Measurements from ENCODE around the gene SF3B1. TPM values are rescaled to one million over a fixed set of nuclear protein-coding genes. Genes with fewer than 3 reads are reported as not detected.
"Not testable (repeated sequence)": the region's sequence is repeated elsewhere in the genome, so short reads cannot be mapped to it uniquely, and the experiment has no call there.

The SF3B1 gene, protein sequence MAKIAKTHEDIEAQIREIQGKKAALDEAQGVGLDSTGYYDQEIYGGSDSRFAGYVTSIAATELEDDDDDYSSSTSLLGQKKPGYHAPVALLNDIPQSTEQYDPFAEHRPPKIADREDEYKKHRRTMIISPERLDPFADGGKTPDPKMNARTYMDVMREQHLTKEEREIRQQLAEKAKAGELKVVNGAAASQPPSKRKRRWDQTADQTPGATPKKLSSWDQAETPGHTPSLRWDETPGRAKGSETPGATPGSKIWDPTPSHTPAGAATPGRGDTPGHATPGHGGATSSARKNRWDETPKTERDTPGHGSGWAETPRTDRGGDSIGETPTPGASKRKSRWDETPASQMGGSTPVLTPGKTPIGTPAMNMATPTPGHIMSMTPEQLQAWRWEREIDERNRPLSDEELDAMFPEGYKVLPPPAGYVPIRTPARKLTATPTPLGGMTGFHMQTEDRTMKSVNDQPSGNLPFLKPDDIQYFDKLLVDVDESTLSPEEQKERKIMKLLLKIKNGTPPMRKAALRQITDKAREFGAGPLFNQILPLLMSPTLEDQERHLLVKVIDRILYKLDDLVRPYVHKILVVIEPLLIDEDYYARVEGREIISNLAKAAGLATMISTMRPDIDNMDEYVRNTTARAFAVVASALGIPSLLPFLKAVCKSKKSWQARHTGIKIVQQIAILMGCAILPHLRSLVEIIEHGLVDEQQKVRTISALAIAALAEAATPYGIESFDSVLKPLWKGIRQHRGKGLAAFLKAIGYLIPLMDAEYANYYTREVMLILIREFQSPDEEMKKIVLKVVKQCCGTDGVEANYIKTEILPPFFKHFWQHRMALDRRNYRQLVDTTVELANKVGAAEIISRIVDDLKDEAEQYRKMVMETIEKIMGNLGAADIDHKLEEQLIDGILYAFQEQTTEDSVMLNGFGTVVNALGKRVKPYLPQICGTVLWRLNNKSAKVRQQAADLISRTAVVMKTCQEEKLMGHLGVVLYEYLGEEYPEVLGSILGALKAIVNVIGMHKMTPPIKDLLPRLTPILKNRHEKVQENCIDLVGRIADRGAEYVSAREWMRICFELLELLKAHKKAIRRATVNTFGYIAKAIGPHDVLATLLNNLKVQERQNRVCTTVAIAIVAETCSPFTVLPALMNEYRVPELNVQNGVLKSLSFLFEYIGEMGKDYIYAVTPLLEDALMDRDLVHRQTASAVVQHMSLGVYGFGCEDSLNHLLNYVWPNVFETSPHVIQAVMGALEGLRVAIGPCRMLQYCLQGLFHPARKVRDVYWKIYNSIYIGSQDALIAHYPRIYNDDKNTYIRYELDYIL
- total RNA-seq (100 to 1,000 TPM; 330 to 737 (median 528) TPM), polyA plus RNA-seq (100 to 1,000 TPM; 130 to 145 TPM), total RNA-seq (1,182 reads per million, percentile 99 among the genes with 10 or more reads in this experiment)

DNA sequence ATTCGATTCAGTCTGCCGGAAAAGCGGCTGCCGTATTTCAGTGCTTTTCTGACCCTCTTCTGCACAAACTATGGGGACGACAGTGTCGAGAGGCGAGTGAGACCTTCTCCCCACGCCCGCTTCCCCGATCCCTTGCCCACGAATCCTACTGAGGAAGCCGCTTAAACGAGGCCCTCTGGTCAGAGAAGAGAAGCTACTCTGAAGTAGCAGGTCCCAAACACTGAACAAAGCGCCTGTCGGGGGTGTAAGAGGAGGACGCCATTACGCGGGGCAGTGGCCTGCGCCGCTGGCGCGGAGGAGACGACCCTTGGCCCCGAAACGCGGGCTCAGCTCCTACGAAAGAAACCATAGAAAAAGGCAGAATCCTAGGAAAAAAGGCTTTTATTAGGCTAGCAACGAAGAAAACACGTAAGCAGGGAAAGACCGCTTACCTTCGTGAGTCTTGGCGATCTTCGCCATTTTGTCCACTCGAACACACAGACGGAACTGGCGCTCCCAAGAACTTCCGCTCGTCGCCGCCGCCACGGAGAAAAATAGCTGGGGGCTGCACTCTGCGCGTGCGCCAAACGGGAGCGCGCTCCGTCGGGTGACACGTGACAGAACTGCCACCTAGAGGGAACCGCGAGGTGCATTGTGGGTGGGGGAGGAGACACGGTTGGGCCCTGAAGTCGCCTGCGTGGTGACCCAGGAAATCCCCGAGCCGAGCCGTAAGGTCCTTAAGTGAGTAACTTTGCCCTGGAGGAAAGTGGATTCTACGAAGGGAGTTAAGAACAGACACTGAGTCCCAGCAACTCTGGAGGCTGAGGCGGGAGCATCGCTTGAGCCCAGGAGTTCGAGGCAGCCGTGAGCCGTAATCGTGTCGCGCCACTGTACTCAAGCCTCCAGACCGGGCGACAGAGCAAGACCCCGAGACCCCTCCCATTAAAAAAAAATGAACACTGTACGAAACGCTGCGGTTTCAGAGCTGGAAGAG, at the start of gene SF3B1:
TSS of gene SF3B1 (minus strand) at position 488 of the 973 bp plus-strand sequence. CDS start at position 459, 29 bp downstream.
- Histone ChIP-seq H3K27me3 (ENCODE audit: control insufficient read depth in 2 of 2, insufficient read depth in 2 of 2, low read length in 2 of 2) (no peaks in the 10 kb centered on the region), H3K4me1 (ENCODE audit: control insufficient read depth in 2 of 2, insufficient read depth in 2 of 2, low read length in 2 of 2) (peaks cover 28 to 46% of the 10 kb centered on the region in 2 donors), H3K4me3 (ENCODE audit: low read length) (peak within 1 kb of the TSS; percentile 98), H3K27ac (ENCODE audit: low read depth, low read length) (peak within 1 kb of the TSS; percentile 98), H3K36me3 (ENCODE audit: control insufficient read depth in 2 of 3, insufficient read depth in 3 of 3, low read length in 3 of 3) (peaks cover 0 to 5% (median 0%) of the 10 kb centered on the region in 3 experiments), H3K9me3 (ENCODE audit: control insufficient read depth in 2 of 3, low read length in 3 of 3) (no peaks in the 10 kb centered on the region)
- DNase-seq (peak; percentile 98 to 99 (median 99)), ATAC-seq (peak; percentile 99)
- ChIA-PET POLR2A (interaction anchor here (0.6 to 9.5 kb wide), 33 partner anchors 9 to 796 kb away, joined by 3 to 176 read pairs (median 4); partner anchors contain the start of genes CCDC150, COQ10B, HSPD1 and HSPE1), CTCF (interaction anchor here (0.7 to 1.3 kb wide), 4 partner anchors 18 to 461 kb away, joined by 3 to 5 read pairs (median 3); partner anchors contain the start of genes COQ10B, HSPD1 and HSPE1)
- intact Hi-C loops (cut with micrococcal nuclease): loop anchor here (1.0 to 10.0 kb wide), 14 partner anchors 18 to 1260 kb away; partner anchors contain the start of genes COQ10B (in 2 of the 2), HSPE1 (in 2 of the 2), MARS2 (in 2 of the 2) and PGAP1 (in 2 of the 2)
- Mint-ChIP-seq H3K4me1 (peaks cover 34 to 60% (median 49%) of the 10 kb centered on the region in 7 donors), H3K27me3 (peaks cover 0 to 3% (median 0%) of the 10 kb centered on the region in 5 donors), H3K9me3 (peaks cover 0 to 6% (median 0%) of the 10 kb centered on the region in 11 donors), H3K27ac (peak within 1 kb of the TSS; percentile 100), H3K36me3 (peaks cover 0 to 18% (median 8%) of the 10 kb centered on the region in 5 donors), H3K4me3 (peak within 1 kb of the TSS; percentile 88 to 100 (median 98))

DNA sequence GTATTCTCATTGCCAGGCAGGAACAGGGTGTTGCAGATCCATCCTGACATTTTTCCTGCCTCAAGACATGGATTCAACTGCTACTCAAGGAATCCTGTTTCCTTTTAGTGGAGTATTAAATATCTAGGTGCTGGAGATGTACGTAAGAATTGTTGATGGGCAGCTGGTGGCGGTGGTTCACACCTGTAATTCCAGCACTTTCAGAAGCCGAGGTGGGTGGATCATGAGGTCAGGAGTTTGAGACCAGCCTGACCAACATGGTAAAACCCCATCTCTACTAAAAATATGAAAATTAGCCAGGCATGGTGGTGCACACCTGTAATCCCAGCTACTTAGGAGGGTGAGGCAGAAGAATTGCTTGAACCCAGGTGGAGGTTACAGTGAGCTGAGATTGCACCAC, 49.4 kb upstream of the SF3B1 start:
- peaks cover 8 to 54% (median 15%) of the 10 kb centered on the region in 3 experiments for H3K36me3 ChIP-seq (ENCODE audit: control insufficient read depth in 2 of 3, insufficient read depth in 3 of 3, low read length in 3 of 3)

DNA sequence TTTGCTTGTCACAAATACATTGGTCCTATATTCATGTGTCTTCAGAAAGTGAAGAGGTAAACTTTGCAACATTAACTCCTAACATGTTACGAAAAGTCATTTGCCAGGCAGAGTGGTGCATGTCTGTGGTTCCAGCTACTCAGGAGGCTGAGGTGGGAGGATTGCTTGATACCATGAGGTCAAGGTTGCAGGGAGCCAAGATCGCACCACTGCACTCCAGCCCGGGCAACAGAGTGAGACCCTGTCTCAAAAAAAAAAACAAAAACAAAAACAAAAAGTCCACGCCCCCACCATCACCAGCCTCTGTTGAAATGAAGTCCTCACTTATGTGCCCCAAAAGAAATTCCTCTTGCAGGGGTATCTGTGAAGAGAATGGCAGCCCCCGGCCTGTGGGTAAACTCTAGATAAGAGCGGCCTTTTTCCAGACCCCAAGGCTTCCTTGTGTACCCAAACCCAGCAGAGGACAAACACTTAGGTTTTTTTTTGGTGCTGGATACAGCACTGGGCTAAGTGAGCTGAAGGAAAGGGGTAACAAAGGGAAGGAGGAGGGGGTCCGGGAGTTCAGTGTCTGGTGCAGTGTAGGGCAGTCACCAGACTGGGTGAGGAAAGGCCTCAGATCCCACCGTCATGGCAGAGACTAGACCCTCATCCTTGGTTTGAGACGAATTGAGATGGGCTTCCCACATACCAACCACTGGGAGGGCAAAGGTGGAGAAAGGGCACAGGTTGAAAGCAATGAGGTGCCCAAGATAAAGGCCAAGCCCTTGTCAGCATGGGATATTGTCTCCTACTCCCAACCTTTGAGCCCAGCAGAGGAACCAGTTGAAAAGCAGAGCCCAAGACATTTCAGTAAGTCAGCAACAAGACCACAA, 45.6 kb upstream of the SF3B1 start:
- Mint-ChIP-seq H3K4me1 (peaks cover 0 to 18% (median 0%) of the 10 kb centered on the region in 7 donors), H3K4me3 (no peak overlapping the region), H3K9me3 (peaks cover 0 to 30% (median 9%) of the 10 kb centered on the region in 11 donors), H3K27me3 (no peaks in the 10 kb centered on the region), H3K36me3 (peaks cover 14 to 59% (median 46%) of the 10 kb centered on the region in 5 donors), H3K27ac (peak overlapping the region in 4 of 9 donors; percentile 14 to 79 (median 43))
- ChIA-PET POLR2A (interaction anchor here (1.0 to 1.5 kb wide), 2 partner anchors 27 to 45 kb away, joined by 4 to 5 read pairs; partner anchors contain the start of genes COQ10B and SF3B1), CTCF (no interaction called here)
- ATAC-seq: peak; percentile 17
- Histone ChIP-seq H3K36me3 (ENCODE audit: control insufficient read depth in 2 of 3, insufficient read depth in 3 of 3, low read length in 3 of 3) (peaks cover 5 to 58% (median 6%) of the 10 kb centered on the region in 3 experiments), H3K27ac (ENCODE audit: low read depth, low read length) (no peak overlapping the region), H3K4me3 (ENCODE audit: low read length) (no peak overlapping the region), H3K4me1 (ENCODE audit: control insufficient read depth in 2 of 2, insufficient read depth in 2 of 2, low read length in 2 of 2) (no peaks in the 10 kb centered on the region), H3K9me3 (ENCODE audit: control insufficient read depth in 2 of 3, low read length in 3 of 3) (peaks cover 0 to 13% (median 6%) of the 10 kb centered on the region in 3 experiments), H3K27me3 (ENCODE audit: control insufficient read depth in 2 of 2, insufficient read depth in 2 of 2, low read length in 2 of 2) (no peaks in the 10 kb centered on the region)
- no peak for DNase-seq
- intact Hi-C loops (cut with micrococcal nuclease): no loop called here

More for the DNA sequence above, 49.4 kb upstream of the SF3B1 start:
- H3K4me3 Mint-ChIP-seq; H3K27ac ChIP-seq (ENCODE audit: low read depth, low read length); H3K27me3 ChIP-seq (ENCODE audit: control insufficient read depth in 2 of 2, insufficient read depth in 2 of 2, low read length in 2 of 2); H3K4me3 ChIP-seq (ENCODE audit: low read length); intact Hi-C loops (cut with micrococcal nuclease); H3K4me1 ChIP-seq (ENCODE audit: control insufficient read depth in 2 of 2, insufficient read depth in 2 of 2, low read length in 2 of 2); ATAC-seq; H3K27me3 Mint-ChIP-seq; H3K4me1 Mint-ChIP-seq; DNase-seq: not testable (repeated sequence)
- Mint-ChIP-seq H3K9me3 (peaks cover 0 to 33% (median 9%) of the 10 kb centered on the region in 11 donors), H3K27ac (peak overlapping the region in 3 of 9 donors; percentile 18 to 59 (median 56)), H3K36me3 (peaks cover 18 to 65% (median 48%) of the 10 kb centered on the region in 5 donors)
- CTCF ChIA-PET: interaction anchor here (0.8 kb wide), 1 partner anchor 115 kb away, joined by 3 read pairs; no protein-coding TSS in a partner anchor
- H3K9me3 ChIP-seq (ENCODE audit: control insufficient read depth in 2 of 3, low read length in 3 of 3): peaks cover 0 to 13% (median 6%) of the 10 kb centered on the region in 3 experiments
- POLR2A ChIA-PET: interaction anchor here (0.6 to 0.8 kb wide), 2 partner anchors 65 to 412 kb away, joined by 3 to 5 read pairs; no protein-coding TSS in a partner anchor

DNA sequence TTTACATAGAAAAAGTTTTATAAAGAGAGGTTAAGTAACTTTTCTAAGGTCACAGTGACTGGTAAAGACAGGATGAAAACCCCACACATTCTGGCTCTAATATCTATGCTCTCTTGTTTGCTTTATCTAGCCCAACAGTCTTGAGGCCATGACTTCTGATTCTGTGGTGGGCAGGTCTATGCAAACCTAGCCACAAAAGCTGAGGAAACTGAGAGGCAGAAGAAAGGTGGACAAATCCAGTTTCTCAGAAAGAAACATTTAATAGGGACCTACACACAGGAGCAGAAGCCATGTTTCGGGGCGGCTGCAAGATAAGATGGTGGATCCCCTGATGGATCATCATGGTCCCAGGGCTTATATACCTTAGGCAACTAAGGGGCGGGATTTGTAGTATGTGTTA, 43.0 kb upstream of the SF3B1 start:
- no peak overlapping the region for H3K4me3 Mint-ChIP-seq
- peak overlapping the region in 6 of 9 donors; percentile 11 to 52 (median 32) for H3K27ac Mint-ChIP-seq
- no peaks in the 10 kb centered on the region for H3K9me3 ChIP-seq (ENCODE audit: control insufficient read depth in 2 of 3, low read length in 3 of 3)
- ChIA-PET POLR2A (interaction anchor here (1.0 kb wide), 1 partner anchor 43 kb away, joined by 3 read pairs; the partner anchor contains the start of gene SF3B1), CTCF (no interaction called here)
- no peak overlapping the region for H3K4me3 ChIP-seq (ENCODE audit: low read length)
- no peaks in the 10 kb centered on the region for H3K27me3 Mint-ChIP-seq
- H3K4me1 ChIP-seq (ENCODE audit: control insufficient read depth in 2 of 2, insufficient read depth in 2 of 2, low read length in 2 of 2): no peaks in the 10 kb centered on the region
- no peak overlapping the region for H3K27ac ChIP-seq (ENCODE audit: low read depth, low read length)
- H3K4me1 Mint-ChIP-seq: peaks cover 0 to 18% (median 0%) of the 10 kb centered on the region in 7 donors
- peaks cover 0 to 9% (median 0%) of the 10 kb centered on the region in 11 donors for H3K9me3 Mint-ChIP-seq
- intact Hi-C loops (cut with micrococcal nuclease): no loop called here
- no peaks in the 10 kb centered on the region for H3K27me3 ChIP-seq (ENCODE audit: control insufficient read depth in 2 of 2, insufficient read depth in 2 of 2, low read length in 2 of 2)
- DNase-seq: no peak
- no peak for ATAC-seq
- H3K36me3 Mint-ChIP-seq: peaks cover 14 to 44% (median 36%) of the 10 kb centered on the region in 5 donors
- H3K36me3 ChIP-seq (ENCODE audit: control insufficient read depth in 2 of 3, insufficient read depth in 3 of 3, low read length in 3 of 3): peaks cover 9 to 74% (median 21%) of the 10 kb centered on the region in 3 experiments

Data from naive thymus-derived CD4-positive, alpha-beta T cell (primary cell).